HG02885 (cell line): Measurements from ENCODE around the gene TMTC1.

ENCODE experiments used
- ATAC-seq: cut with Tn5 transposase; IDR thresholded peaks from one replicate; pipeline ENCODE4 v1.9.1; 2021; ENCODE audit warnings: mild to moderate bottlenecking; ENCODE audit not compliant: unreplicated experiment, poor library complexity

The TMTC1 gene

DNA sequence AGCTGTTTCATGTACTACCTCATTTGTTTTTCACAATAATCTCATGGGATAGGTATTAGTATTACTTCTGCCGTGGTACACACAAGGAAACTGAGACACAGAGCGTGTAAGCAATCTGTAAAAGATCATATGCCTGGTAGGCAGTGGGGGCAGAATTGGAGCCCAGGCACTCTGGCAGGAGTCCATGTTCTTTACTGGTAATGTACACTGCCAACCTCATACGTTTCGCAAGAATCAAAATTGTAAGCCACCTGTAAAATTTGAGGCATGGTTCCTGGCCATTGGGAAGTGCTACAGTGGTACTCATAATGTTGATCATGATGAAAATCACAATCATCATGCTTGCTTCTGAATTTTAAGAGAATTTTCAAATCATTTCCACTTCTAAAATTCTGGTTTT, 40.7 kb downstream of the TMTC1 start:
- ATAC-seq: no peak

DNA sequence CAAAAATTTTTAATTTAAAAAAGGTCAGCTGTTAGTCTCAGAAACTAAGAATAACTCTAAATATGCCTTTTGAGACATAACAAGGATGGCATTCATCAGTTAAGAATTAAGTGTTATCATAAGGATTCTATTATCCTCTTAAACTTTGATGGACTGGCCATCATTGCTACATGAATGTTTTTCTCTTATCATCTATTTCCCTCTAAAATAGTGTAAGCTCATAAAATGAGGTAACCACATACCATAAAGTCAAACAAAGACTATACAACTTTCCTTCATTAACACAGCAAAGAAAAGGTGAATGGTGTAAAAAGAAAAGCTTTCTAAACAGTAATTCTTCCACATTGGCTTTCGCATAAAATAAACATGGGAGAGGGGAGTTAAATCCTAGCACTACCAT, 41.1 kb downstream of the TMTC1 start:
- no peak for ATAC-seq

DNA sequence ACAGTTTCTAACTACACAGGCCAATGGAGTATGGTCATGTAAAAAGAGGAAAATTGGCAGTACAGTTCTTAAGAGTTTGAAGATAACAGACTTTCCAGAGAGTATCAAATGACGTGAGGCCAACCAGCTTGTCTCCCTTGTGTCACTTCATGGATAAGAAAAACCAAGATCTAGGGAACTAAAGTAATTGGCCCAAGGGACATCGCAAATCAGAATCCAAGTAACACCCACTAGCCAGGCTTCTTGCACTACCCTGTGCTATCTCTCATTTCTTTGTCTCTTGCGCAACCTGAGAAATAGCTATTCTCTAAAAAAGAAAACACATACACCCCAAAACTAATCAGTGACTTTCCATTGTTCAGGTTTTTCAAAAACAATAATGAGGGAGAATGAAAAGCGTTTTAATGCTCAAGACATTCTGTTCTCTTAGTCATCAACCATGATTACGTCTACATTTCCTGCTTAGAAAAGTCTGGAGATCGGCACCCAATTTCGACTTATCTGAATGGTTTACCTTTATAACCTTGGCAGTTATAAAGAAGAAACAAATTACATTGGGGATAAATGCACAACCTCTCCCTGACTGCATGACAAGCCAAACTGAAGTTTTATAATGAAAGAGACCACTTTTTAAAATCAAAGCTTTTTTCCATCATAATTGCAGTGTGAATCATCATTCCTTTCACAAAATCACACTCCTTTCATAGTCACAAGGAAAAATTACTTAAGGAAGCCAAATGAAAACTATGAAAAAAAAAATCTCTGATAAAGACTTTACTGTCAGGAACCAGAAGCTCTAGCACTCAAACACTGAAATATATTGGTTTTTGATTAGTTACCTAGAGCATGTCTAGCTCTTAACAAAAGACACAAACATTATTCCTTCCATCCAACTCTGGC, 42.1 kb downstream of the TMTC1 start:
- no peak for ATAC-seq

DNA sequence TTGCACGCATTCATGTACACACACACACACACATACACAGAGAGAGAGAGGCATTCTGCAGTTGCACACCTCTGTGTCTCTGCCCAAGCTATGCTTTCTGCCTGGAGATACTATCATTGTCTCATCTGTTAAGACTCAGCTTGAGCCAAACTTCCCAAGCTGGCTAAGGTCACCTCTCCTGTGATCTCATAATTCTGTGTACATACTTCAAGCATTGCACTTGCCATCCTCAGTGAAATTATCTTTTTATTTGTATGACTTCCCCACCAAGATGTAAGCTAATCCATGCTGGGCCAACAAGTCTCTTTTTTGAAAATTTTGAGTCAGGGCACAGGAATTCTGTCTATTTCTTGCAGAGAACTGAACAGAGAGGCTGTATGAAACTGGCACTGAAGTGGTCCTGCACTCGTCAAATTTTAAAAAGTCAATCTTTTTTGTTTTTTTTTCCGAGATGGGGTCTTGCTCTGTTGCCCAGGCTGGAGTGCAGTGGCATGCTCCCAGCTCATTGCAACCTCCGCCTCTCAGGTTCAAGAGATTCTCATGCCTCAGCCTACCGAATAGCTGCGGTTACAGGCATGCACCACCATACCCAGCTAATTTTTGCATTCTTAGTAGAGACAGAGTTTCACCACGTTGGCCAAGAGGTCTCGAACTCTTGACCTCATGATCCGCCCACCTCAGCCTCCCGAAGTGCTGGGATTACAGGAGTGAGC, 44.3 kb downstream of the TMTC1 start:
- no peak for ATAC-seq

DNA sequence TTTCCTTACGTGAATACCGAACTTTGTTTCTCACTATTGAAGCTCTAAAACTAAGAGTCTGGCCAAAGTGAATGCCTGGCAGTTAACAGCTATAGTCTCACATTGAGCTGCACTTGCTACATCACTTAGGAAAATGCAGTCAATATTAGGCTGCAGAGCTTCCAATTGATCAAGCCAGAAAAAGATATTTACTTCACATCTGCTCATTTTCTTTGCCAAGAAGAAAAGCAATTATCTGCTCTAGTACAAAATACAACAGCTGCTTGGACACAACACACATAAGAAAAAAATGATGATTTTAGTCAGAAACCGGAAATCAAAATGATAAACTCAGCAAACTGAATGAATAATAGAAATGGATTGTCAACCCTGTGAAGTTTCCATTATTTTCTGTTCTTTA, 45.4 kb downstream of the TMTC1 start:
- ATAC-seq: no peak

DNA sequence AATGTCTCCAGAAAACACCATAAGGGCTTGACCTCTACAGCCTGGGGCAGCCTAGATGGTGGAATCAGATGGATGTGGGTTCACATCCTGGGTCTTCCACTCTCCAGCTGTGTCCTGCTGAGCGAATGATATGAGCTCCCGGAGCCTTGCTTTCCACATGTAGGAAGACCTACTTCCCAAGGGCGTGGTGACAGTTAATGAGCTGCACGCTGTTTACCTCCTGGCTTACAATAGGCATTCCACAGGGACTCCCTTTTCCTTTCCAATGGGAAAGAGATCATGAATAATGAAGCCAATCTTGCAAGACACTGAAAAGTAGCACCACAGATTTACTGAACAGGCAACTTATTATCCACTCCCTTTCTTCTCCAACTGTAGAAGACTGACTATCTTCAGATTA, 46.1 kb downstream of the TMTC1 start:
- no peak for ATAC-seq

DNA sequence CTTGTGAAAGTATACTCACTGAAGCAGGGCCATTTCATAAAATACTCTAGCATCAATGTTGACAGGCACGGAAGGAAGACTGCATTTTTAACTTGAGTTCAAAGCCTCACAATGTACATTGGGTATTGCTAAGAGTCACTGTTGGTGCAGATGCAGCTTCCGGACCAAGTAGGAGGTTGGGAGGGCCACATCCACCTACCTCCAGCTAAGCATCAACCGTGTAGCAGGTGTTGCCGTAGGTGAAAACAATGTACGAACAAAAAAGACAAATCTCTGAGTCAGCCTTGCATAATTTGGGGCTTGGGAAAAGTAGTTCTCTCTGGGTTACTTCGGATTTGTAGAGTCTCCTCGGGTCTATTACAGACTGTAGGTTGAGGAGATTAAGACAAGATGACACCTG, 48.1 kb downstream of the TMTC1 start:
- no peak for ATAC-seq

DNA sequence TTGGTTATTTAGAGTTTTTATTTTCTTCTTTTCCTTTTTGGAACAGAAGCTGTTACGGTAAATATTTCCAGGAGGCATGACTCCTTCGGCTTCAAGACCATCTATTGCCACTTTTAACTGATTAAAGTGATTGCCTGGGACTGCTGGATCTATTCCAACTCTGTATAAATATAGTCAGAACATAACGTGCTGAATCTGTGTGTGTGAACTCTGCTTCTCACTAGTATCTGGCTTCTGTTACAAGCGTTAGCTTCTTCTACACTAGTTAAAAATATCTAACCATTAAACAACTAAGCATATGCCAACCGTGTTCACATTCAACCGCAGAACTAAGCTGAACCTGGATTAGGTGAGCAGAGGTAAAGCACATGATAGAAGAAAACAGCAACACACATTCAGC, 49.0 kb downstream of the TMTC1 start:
- no peak for ATAC-seq

DNA sequence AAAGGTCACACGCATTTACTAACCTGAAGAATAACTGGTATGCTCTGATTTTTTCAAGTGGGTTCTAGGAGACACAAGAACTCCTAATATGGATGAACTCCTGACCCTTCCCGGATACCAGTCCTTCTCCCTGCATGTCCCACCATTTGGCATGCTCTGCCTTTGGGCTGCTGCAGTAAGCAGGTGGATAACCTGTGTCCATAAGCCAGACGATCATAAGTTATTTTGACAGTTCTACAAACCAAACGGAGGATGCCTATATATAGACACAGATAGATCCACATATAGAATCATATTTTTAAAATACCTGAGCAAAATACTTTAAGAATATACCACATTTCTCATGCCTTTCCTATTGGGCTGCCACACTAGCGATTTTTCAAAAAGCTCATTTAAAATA, 49.4 kb downstream of the TMTC1 start:
- ATAC-seq: no peak

DNA sequence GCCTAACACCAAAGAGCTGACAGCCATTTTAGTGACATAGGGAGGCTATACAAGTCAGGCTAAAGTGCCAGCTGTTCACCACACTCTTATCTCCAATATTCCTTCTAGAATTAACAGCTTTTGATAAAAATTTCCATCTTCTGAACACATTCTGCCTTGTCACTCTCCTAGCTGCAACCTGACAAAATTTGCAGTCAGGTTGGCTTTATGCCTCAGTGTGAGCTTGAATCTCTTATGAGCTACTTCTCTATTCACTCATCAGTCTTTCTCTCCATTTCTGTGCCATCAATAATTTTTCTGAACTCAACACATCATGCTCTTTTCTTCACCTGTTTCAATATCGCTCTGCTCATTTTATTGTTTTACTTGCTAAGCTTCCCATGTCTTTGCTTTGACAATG, 50.2 kb downstream of the TMTC1 start:
- ATAC-seq: no peak

DNA sequence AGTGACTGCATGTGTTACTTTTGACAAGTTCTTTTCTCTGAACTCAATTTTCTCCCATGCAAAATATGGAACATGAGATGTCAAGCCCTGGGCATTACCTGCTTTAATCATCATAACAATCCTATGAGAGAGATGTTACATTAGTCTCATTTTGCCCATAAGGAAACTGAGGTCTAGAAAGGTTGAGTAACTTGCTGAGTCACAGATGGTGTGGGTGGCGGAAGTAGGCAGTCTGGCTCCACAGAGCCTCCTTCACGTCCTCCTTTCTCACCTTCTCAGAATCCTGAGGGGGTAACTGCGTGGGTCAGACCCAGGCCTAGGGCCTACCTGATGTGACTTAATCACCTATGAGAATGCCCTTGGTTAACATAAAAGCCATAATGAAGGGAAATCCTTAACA, 50.7 kb downstream of the TMTC1 start:
- no peak for ATAC-seq

DNA sequence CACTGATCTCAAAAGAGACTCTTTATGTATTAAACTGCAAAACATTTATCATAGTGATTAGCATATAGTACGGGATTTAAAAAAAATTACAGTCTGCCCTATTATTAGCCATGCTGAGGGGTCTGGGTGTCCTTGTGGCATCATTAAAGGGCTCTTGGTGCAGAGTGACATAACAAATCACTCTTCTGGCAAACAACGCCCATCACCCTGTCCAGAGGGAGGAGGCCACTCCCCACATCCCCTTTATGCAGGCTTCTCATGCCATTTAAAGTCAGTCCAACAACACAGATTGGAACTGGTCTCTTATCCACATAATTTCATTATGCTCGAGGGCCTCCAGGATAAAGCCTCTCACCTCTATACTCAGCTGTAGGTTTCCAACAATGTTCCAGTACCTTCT, 51.1 kb downstream of the TMTC1 start:
- ATAC-seq: no peak

DNA sequence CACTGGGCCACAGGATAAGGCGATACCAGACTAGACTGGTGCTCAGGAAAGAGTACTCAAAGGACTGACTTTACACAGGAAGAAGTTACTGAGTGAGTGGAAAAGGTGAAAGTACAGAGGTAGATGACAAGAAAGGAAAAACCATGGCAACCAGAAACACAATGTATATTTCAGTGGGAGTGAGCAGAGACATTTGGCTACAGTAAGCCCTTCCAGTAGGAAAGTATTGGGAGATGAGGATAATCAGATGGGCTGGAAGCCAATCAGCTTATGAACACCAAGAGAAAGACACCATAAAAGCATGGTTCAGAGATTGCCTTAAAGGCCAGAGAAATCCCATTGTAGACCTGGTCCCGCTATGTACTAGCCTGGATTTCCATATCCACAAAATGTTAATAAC, 51.6 kb downstream of the TMTC1 start:
- ATAC-seq: no peak

DNA sequence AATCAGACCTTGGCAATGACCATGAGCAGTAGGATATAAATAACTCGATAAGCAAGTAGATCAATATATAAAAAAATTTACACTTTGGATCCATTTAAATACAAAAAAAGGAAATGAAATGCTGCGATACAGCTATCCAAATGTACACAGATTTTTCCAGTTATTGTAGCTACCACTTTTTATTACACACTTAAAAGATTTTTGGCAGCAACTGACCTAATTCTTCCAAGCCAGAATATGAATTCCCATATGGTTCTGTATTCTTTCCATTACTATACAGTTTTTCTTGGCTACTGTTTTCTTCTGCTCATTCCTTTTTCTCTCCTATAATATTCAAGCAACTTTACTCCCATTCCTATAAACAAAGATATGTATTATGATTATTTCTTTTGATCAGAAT, 52.2 kb downstream of the TMTC1 start:
- no peak for ATAC-seq

DNA sequence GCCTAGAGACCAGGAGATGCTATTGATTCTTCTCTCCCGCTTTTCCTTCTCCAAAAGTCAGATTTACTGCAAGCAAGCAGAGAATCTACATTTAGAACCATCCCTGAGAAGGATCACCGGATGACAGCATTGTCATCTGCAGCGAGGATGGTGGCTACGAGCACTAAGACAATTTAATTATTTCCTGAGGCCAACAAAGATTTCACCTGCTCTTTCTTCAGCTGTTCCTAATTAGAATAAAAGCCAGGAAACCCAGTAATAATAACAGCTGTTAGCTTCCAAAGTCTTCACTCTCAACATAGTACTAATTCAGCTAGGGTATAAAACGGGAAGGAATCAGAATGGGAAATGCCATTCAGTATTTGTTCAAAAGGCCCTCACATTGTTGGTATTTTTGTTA, 53.3 kb downstream of the TMTC1 start:
- ATAC-seq: no peak

DNA sequence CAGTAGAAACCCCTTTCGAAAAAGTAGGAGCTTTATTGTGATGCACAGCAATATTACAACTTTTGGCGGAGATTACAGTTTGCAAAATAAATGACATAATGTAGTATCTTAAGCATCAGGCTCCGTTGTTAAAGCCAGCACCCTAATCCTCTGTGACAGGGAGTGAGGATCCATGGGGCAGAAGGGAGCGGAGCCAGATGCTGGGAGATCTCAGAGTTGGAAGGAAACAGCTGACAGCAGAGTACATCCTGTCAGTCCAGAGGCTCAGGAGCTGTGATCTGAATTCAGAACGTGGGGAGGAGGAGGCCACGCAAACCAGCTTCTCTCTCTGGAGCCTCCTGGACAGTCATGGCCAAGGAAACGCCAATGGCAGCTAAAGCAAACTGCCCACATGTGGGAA, 55.7 kb downstream of the TMTC1 start:
- ATAC-seq: no peak

DNA sequence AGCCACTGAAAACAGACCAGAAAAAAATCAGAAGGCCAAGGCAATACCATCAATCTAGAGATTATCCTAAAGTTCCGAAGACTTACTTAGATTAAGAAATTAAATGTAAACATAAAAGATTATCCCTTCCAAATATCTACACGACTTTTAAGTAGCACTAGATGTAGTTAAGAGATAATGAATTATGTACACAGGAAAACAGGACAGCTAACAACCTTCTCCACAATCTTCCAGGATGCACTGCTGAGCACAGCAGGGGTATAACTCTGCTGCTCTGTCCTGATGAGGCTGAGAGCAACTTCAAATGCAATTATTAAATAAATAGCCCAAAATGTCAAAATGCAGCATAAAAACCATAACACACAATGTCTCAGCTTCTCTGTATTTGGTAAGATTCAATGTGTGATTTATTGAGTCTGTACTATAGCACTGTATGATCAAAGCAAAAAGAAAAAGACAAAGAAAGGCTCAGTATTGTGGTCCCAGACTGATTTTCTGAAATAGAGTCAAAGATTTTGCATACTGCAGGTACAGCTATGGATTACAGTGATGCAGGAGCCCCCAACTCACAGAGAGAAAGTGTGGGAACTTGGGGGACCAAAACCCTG, 56.9 kb downstream of the TMTC1 start:
- no peak for ATAC-seq

DNA sequence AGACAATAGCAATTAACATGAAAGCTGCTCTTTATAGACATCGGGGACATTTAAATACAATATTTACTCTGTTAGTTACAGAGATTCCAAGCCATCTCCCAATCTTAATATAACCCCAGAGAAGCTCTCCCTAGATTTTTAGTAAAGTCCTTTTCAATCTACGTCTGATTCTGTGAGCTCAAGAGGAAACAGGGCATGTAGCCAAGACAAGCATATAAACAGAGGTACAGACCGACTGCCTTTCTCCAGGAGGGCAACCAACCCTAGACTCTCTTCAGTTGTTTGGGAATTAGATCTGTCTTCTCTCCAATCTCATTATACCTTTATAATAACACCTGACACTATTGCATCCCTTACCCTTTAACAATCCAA, 57.4 kb downstream of the TMTC1 start:
- no peak for ATAC-seq

DNA sequence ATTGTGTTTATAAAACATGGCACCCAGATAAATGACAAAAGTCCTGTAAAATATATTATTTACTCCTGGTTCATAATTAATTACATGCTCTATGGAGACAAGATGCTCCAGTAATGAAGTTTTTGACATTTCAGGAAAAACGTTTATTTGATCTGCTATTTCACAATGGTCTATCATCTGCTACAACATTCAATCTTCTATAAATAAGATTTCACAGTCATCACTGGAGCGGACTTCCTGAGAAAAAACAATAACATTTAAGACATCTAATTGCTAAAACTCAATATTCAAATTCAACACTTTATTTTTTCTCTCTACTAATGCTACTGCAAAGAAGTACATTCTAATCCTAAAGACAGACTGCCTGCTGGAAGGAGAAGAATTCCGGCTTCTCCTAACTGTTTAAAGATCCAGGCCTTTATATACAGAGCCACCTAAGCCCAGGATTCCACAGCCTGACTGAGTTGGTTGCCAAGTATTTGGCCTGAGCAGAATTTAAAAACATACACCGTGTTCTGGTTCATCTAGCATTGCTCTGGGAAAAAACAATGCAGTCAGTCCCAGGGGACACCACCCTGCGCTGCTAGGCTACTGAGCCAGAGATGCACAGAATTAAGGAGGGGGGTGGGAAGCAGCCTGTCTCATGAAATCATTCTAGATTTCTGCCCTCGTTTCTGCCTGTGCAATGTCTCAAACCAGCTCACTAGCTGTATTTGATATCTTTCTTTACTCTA, 58.0 kb downstream of the TMTC1 start:
- no peak for ATAC-seq

DNA sequence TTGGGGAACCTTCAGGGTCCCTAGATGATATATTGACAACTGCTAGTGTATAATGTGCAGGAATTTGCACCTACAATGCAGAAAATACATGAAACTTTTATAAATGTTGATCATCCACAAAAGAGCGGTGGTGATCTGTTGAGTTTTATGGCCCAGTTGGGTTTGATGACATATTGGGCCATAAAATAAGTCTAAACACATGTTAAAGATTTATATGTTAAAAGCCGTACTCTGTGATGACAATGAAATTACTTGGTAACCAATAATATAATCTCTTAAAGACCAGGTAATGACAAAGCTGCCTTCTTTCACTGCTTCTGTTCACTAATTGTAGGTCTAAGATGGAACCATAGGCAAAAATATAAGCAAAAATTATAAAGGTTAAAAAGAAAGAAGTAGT, 61.6 kb downstream of the TMTC1 start:
- ATAC-seq: no peak

DNA sequence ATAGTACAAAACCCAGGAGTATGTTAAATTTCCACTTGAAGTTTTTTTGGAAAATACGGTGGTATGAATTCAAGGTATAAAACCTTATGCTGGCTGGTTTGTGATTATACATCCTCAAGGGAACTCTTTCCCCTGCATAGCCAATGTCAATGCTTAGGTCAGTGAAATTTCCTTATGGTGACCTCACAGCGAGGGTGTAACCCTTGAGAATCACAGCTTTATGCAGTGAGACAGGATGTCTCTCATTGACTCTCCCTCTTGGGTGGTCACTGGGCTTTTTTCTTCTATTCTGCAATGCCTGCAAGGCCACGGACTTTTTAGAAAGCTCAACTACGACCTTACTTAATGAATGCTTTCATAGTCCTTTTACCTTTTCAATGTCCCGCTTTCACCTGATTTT, 64.4 kb downstream of the TMTC1 start:
- ATAC-seq: no peak
